Activated naive CD4-positive, alpha-beta T cell treated with anti-CD3 and anti-CD28 coated beads for 36 hours (primary cell): Measurements from ENCODE around the gene HOXD10. TPM values are rescaled to one million over a fixed set of nuclear protein-coding genes. Genes with fewer than 3 reads are reported as not detected.

Source experiments
- CTCF ChIA-PET: fragments of 350-600 bp; sonication (Branson Sonifier 250); formaldehyde crosslinking; loops from one replicate; lab custom pipeline; 2021; ENCODE audit warnings: antibody characterized with exemption; lab: Charles Lee
- DNase-seq: peaks from one replicate; pipeline ENCODE4 v3.0.0-alpha.2; 2020
- H3K27ac Mint-ChIP-seq: one replicate; pipeline ENCODE4 v1.8.0; 2021; ENCODE audit warnings: mild to moderate bottlenecking, mixed read lengths
- H3K27me3 Mint-ChIP-seq: one replicate; pipeline ENCODE4 v1.8.0; 2021; ENCODE audit warnings: low read depth, mixed read lengths
- H3K36me3 Mint-ChIP-seq: one replicate; pipeline ENCODE4 v1.8.0; 2021; ENCODE audit warnings: low read depth, mixed read lengths
- H3K4me1 Mint-ChIP-seq: one replicate; pipeline ENCODE4 v1.8.0; 2021; ENCODE audit warnings: low read depth, mixed read lengths
- H3K4me3 Mint-ChIP-seq: one replicate; pipeline ENCODE4 v1.8.0; 2021; ENCODE audit warnings: mild to moderate bottlenecking, moderate library complexity, mixed read lengths
- H3K9me3 Mint-ChIP-seq: one replicate; pipeline ENCODE4 v1.8.0; 2021; ENCODE audit warnings: mixed read lengths
- intact Hi-C: fragments of 100-400 bp; cut with micrococcal nuclease; formaldehyde crosslinking; loops from one replicate; pipeline ENCODE4 v1.15.1; 2023
- total RNA-seq, 2 experiments: library from RNA; stranded (reverse); gene quantifications; one replicate each; pipeline ENCODE4 v1.2.3, GENCODE V29; 2021

The HOXD10 gene
- total RNA-seq, 2 experiments from 2014 or later = not detected

DNA sequence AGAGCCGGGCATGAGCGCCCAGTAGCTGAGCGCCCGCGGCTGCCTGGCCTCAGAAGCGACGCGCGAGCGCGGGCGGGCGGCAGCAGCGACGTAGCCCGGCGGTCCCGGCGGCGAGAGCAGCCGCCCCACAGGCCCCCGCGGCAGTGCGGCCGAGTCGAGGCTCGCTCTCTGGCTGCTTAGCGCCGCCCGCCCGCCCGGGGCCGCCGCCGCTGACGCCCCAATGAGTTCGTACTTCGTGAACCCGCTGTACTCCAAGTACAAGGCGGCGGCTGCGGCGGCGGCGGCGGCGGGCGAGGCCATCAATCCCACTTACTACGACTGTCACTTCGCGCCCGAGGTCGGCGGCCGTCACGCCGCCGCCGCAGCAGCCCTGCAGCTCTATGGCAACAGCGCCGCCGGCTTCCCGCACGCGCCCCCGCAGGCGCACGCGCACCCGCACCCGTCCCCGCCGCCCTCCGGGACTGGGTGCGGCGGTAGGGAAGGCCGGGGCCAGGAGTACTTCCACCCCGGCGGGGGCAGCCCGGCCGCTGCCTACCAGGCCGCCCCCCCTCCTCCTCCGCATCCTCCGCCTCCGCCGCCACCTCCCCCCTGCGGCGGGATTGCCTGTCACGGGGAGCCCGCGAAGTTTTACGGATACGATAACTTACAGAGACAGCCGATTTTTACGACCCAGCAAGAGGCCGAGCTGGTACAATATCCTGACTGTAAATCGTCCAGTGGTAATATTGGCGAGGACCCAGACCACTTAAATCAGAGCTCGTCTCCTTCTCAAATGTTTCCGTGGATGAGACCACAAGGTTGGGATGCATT is 13.8 kb downstream of the HOXD10 start:
- peak; percentile 33 for DNase-seq
- no peaks in the 10 kb centered on the region for H3K9me3 Mint-ChIP-seq
- H3K36me3 Mint-ChIP-seq = no peaks in the 10 kb centered on the region
- H3K27ac Mint-ChIP-seq = peak overlapping the region; percentile 18
- intact Hi-C loops = loop anchor here (1.0 to 5.0 kb wide), 3 partner anchors 8 to 684 kb away; no protein-coding TSS in a partner anchor
- peaks cover 19% of the 10 kb centered on the region for H3K4me1 Mint-ChIP-seq
- H3K4me3 Mint-ChIP-seq = peak overlapping the region; percentile 52
- CTCF ChIA-PET = interaction anchor here (0.7 to 2.2 kb wide), 9 partner anchors 10 to 601 kb away, joined by 3 to 11 read pairs (median 3); no protein-coding TSS in a partner anchor
- H3K27me3 Mint-ChIP-seq = peaks cover 76% of the 10 kb centered on the region

GRCh38 chr2:176130957-176131847 is 14.6 kb downstream of the HOXD10 start:
- Mint-ChIP-seq H3K9me3 (no peaks in the 10 kb centered on the region), H3K27ac (peak overlapping the region; percentile 18), H3K4me3 (peak overlapping the region; percentile 49), H3K27me3 (peaks cover 76% of the 10 kb centered on the region), H3K4me1 (peaks cover 27% of the 10 kb centered on the region), H3K36me3 (no peaks in the 10 kb centered on the region)
- intact Hi-C loops = loop anchor here (1.0 to 5.0 kb wide), 3 partner anchors 7 to 684 kb away; no protein-coding TSS in a partner anchor
- no peak for DNase-seq
- CTCF ChIA-PET = interaction anchor here (0.7 to 2.9 kb wide), 11 partner anchors 9 to 600 kb away, joined by 3 to 11 read pairs (median 5); no protein-coding TSS in a partner anchor

- intact Hi-C loops = loop anchor here (2.0 to 5.0 kb wide), 3 partner anchors 27 to 683 kb away; no protein-coding TSS in a partner anchor
- Mint-ChIP-seq H3K4me1 (peaks cover 29% of the 10 kb centered on the region), H3K4me3 (peak overlapping the region; percentile 65), H3K9me3 (no peaks in the 10 kb centered on the region), H3K27ac (no peak overlapping the region), H3K27me3 (peaks cover 75% of the 10 kb centered on the region), H3K36me3 (no peaks in the 10 kb centered on the region)
- no peak for DNase-seq
- CTCF ChIA-PET = interaction anchor here (0.6 to 2.9 kb wide), 10 partner anchors 9 to 911 kb away, joined by 3 to 11 read pairs (median 5); no protein-coding TSS in a partner anchor
Observed at GRCh38 chr2:176131848-176132158, 15.2 kb downstream of the HOXD10 start.

GRCh38 chr2:176132205-176133171 is 15.9 kb downstream of the HOXD10 start:
- peaks cover 79% of the 10 kb centered on the region for H3K27me3 Mint-ChIP-seq
- peak; percentile 23 for DNase-seq
- CTCF ChIA-PET = interaction anchor here (0.6 to 2.9 kb wide), 12 partner anchors 8 to 1017 kb away, joined by 3 to 11 read pairs (median 3); no protein-coding TSS in a partner anchor
- H3K4me3 Mint-ChIP-seq = peak overlapping the region; percentile 65
- no peak overlapping the region for H3K27ac Mint-ChIP-seq
- intact Hi-C loops = loop anchor here (2.0 to 5.0 kb wide), 2 partner anchors 26 to 40 kb away; no protein-coding TSS in a partner anchor
- peaks cover 29% of the 10 kb centered on the region for H3K4me1 Mint-ChIP-seq
- no peaks in the 10 kb centered on the region for H3K36me3 Mint-ChIP-seq
- H3K9me3 Mint-ChIP-seq = no peaks in the 10 kb centered on the region

DNA sequence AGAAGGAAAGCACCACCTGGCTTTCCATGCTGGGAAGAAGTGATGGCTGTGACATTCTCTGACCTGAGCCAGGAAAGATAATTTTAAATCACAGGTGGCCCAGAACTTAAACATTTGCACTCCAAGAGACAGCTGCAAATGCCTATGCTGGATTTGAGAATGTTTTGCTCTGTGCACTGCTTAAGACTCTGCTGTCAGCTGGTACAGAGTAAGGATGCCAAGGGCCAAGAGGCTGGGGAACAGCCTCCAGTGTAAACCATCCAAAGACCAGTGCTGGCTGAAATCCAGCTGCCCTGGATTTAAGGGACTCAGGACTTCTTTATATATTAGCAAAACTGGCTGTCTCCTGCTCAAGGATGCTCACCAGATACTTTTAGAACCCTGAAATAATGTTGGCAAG is 16.8 kb downstream of the HOXD10 start:
- Mint-ChIP-seq H3K36me3 (peaks cover 2% of the 10 kb centered on the region), H3K9me3 (peaks cover 2% of the 10 kb centered on the region), H3K27me3 (peaks cover 79% of the 10 kb centered on the region), H3K4me3 (no peak overlapping the region), H3K27ac (no peak overlapping the region), H3K4me1 (peaks cover 27% of the 10 kb centered on the region)
- intact Hi-C loops = loop anchor here (2.0 to 5.0 kb wide), 2 partner anchors 25 to 39 kb away; no protein-coding TSS in a partner anchor
- CTCF ChIA-PET = interaction anchor here (0.6 to 2.9 kb wide), 3 partner anchors 17 to 322 kb away, joined by 3 to 11 read pairs (median 3); no protein-coding TSS in a partner anchor
- DNase-seq = no peak

- H3K36me3 Mint-ChIP-seq = peaks cover 3% of the 10 kb centered on the region
- DNase-seq = no peak
- no peak overlapping the region for H3K27ac Mint-ChIP-seq
- H3K9me3 Mint-ChIP-seq = peaks cover 5% of the 10 kb centered on the region
- H3K4me1 Mint-ChIP-seq = peaks cover 24% of the 10 kb centered on the region
- H3K4me3 Mint-ChIP-seq = no peak overlapping the region
- peaks cover 81% of the 10 kb centered on the region for H3K27me3 Mint-ChIP-seq
- CTCF ChIA-PET = interaction anchor here (0.6 to 2.9 kb wide), 2 partner anchors 17 to 321 kb away, joined by 3 to 11 read pairs; no protein-coding TSS in a partner anchor
- intact Hi-C loops = loop anchor here (5.0 kb wide), 1 partner anchor 38 kb away; no protein-coding TSS in a partner anchor
Observed at GRCh38 chr2:176134035-176134434, 17.5 kb downstream of the HOXD10 start.

DNA sequence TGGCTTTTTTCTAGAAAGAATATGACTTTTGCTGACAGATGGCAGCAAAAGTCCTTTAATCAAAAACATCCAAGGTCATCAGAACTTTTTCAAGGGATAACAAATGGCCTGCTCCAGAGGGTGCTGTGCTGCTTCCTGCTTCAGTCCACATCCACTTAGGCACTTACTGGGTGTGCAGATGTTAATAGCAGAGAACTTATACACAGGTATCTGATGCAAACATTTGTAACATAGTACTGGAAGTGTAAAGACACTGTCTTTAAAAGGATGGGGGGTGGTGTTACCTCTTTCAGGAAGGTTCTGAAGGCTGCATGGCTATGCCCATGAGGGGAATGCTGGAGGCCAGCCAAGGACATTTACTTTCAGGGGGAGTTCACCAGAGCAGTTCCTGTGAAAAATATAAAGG is 18.5 kb downstream of the HOXD10 start:
- intact Hi-C loops = no loop called here
- CTCF ChIA-PET = no interaction called here
- peaks cover 3% of the 10 kb centered on the region for H3K36me3 Mint-ChIP-seq
- no peak overlapping the region for H3K27ac Mint-ChIP-seq
- DNase-seq = no peak
- peaks cover 29% of the 10 kb centered on the region for H3K4me1 Mint-ChIP-seq
- peaks cover 87% of the 10 kb centered on the region for H3K27me3 Mint-ChIP-seq
- peaks cover 5% of the 10 kb centered on the region for H3K9me3 Mint-ChIP-seq
- H3K4me3 Mint-ChIP-seq = no peak overlapping the region

DNA sequence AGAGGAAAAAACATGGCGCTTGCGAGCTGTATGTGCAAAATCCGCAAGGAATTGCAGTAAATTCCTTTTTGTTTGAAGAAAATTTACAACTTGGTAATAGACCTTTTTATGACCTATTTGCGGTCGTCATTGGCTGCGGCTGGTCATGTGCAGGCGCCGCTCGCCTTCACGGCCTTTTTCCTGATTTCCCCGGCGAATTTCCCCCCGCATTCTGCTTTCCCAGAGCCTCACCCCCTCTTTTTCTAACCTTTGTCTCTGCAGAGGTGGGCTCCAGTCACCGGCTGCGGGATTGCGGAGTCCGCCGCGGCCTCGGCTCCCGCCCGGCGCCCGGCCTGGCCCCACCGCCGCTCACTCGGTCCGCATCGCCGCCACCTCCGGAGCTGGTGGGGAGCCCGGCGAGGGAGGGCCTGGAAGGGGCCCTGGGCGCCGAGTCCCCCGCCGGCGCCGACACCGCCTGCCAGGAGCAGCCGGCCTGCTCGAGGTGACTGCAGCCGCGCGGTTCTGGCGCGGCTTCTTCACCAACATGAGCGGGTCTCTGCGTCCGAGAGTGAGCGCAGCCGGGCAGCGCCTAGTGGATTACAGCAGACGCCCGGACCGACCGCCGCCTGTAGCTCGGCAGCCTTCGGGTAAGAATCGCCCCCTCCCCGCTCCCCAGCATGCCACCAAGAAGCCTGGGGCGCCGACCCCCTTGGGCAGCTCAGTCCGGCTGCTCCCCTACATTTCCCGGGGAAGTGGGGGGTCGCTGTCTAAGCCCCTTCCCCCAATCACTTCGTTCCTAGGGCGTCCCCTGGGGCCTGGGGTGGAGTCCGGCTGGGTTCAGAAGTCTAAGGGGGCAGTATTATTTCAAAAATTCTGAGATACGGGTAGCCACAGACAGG is 20.0 kb downstream of the HOXD10 start:
- peaks cover 32% of the 10 kb centered on the region for H3K4me1 Mint-ChIP-seq
- H3K36me3 Mint-ChIP-seq = peaks cover 3% of the 10 kb centered on the region
- H3K9me3 Mint-ChIP-seq = peaks cover 5% of the 10 kb centered on the region
- DNase-seq = no peak
- CTCF ChIA-PET = interaction anchor here (0.7 to 4.0 kb wide), 3 partner anchors 9 to 515 kb away, joined by 3 to 24 read pairs (median 3); no protein-coding TSS in a partner anchor
- peaks cover 85% of the 10 kb centered on the region for H3K27me3 Mint-ChIP-seq
- no peak overlapping the region for H3K27ac Mint-ChIP-seq
- H3K4me3 Mint-ChIP-seq = peak overlapping the region; percentile 36
- intact Hi-C loops = no loop called here

DNA sequence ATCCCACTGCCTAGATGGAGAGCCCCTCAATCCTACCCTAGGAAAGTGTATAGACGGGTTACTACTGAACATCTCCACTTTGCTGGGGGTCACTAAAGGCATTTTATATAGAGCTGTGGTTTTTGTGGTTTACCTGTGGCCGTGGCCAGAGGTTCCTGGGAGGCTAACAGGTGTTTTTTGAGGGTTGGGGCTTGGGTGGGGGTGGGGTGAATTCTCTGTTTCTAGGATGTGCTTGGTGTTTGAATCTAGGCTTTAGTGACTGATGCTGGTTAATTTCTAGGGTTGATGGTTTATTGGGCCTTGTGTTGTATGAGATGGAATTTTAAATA is 20.6 kb downstream of the HOXD10 start:
- H3K9me3 Mint-ChIP-seq = peaks cover 5% of the 10 kb centered on the region
- H3K4me1 Mint-ChIP-seq = peaks cover 29% of the 10 kb centered on the region
- no peak overlapping the region for H3K4me3 Mint-ChIP-seq
- CTCF ChIA-PET = interaction anchor here (0.8 to 5.3 kb wide), 3 partner anchors 10 to 317 kb away, joined by 3 to 93 read pairs (median 24); no protein-coding TSS in a partner anchor
- peaks cover 87% of the 10 kb centered on the region for H3K27me3 Mint-ChIP-seq
- intact Hi-C loops = no loop called here
- no peak for DNase-seq
- H3K27ac Mint-ChIP-seq = no peak overlapping the region
- peaks cover 3% of the 10 kb centered on the region for H3K36me3 Mint-ChIP-seq

- peaks cover 5% of the 10 kb centered on the region for H3K9me3 Mint-ChIP-seq
- CTCF ChIA-PET = interaction anchor here (0.6 to 5.3 kb wide), 6 partner anchors 11 to 416 kb away, joined by 4 to 93 read pairs (median 9); no protein-coding TSS in a partner anchor
- H3K36me3 Mint-ChIP-seq = peaks cover 3% of the 10 kb centered on the region
- no peak overlapping the region for H3K27ac Mint-ChIP-seq
- no peak for DNase-seq
- H3K4me1 Mint-ChIP-seq = peaks cover 26% of the 10 kb centered on the region
- intact Hi-C loops = loop anchor here (1.0 kb wide), 1 partner anchor 8 kb away; no protein-coding TSS in a partner anchor
- peaks cover 86% of the 10 kb centered on the region for H3K27me3 Mint-ChIP-seq
- no peak overlapping the region for H3K4me3 Mint-ChIP-seq
Observed at GRCh38 chr2:176137906-176138305, 21.3 kb downstream of the HOXD10 start.
